Neural progenitor cell (in vitro differentiated cells): ENCODE data around the gene SEZ6L.

Experiments
- CTCF ChIP-seq: fragments of 200-600 bp; sonication (generic); IDR thresholded peaks from 2 replicates; pipeline ENCODE4 v1.5.1; 2017; ENCODE audit warnings: antibody characterized with exemption, mild to moderate bottlenecking
- EZH2 ChIP-seq: fragments of 200-600 bp; sonication (generic); IDR thresholded peaks from 2 replicates; pipeline ENCODE4 v1.6.1; 2017; ENCODE audit warnings: antibody characterized with exemption, mild to moderate bottlenecking, moderate library complexity
- EZH2phosphoT487 ChIP-seq: fragments of 200-600 bp; sonication (generic); IDR thresholded peaks from 2 replicates; pipeline ENCODE4 v1.6.1; 2017; ENCODE audit warnings: antibody characterized with exemption

- TF ChIP-seq CTCF (no peak), EZH2 (no peak), EZH2phosphoT487 (no peak)
Measured at GRCh38 chr22:26391623-26392022, 222.4 kb downstream of the SEZ6L start.
